GM18909 (cell line): ENCODE measurements around the gene ATRIP.

Experiments
- ATAC-seq: cut with Tn5 transposase; IDR thresholded peaks from one replicate; pipeline ENCODE4 v1.9.1; 2021; ENCODE audit warnings: mild to moderate bottlenecking; ENCODE audit not compliant: unreplicated experiment, poor library complexity

ATRIP gene

GRCh38 chr3:48409291-48410201 is 37.0 kb upstream of the ATRIP start:
- ATAC-seq: no peak

- ATAC-seq: no peak
Measured at GRCh38 chr3:48410205-48411040, 36.1 kb upstream of the ATRIP start.

- ATAC-seq: no peak
Measured at GRCh38 chr3:48411041-48411588, 35.4 kb upstream of the ATRIP start.

- no peak for ATAC-seq
Measured at GRCh38 chr3:48411606-48412374, 34.7 kb upstream of the ATRIP start.

- no peak for ATAC-seq
Measured at GRCh38 chr3:48412375-48413001, 34.0 kb upstream of the ATRIP start.

- ATAC-seq: no peak
Measured at GRCh38 chr3:48413086-48413485, 33.5 kb upstream of the ATRIP start.

- ATAC-seq: no peak
Measured at GRCh38 chr3:48413611-48414010, 32.9 kb upstream of the ATRIP start.

- no peak for ATAC-seq
Measured at GRCh38 chr3:48414376-48415250, 31.9 kb upstream of the ATRIP start.

GRCh38 chr3:48415251-48415953 is 31.1 kb upstream of the ATRIP start:
- ATAC-seq: no peak

GRCh38 chr3:48416091-48416505 is 30.4 kb upstream of the ATRIP start:
- no peak for ATAC-seq

- no peak for ATAC-seq
Measured at GRCh38 chr3:48416546-48416945, 30.0 kb upstream of the ATRIP start.

GRCh38 chr3:48417529-48418108 is 28.9 kb upstream of the ATRIP start:
- ATAC-seq: no peak

- ATAC-seq: no peak
Measured at GRCh38 chr3:48418140-48418539, 28.4 kb upstream of the ATRIP start.

GRCh38 chr3:48418651-48419050 is 27.9 kb upstream of the ATRIP start:
- ATAC-seq: no peak

- ATAC-seq: no peak
Measured at GRCh38 chr3:48419149-48419548, 27.4 kb upstream of the ATRIP start.

GRCh38 chr3:48419597-48419996 is 26.9 kb upstream of the ATRIP start:
- ATAC-seq: no peak

GRCh38 chr3:48420561-48420960 is 26.0 kb upstream of the ATRIP start:
- ATAC-seq: no peak

GRCh38 chr3:48422272-48422671 is 24.3 kb upstream of the ATRIP start:
- no peak for ATAC-seq
